HL-60/S4 treated with phorbol 12-myristate 13-acetate at 8.2 ng/mL for 4 days and 3 days (cell line): ENCODE data around the gene AKR1C2.
"Not testable (repeated sequence)": the region's sequence is repeated elsewhere in the genome, so short reads cannot be mapped to it uniquely, and the experiment has no call there.

Experiments
- in situ Hi-C: fragments of 300-500 bp; cut with MboI; formaldehyde crosslinking; loops from 2 replicates; pipeline ENCODE4 v1.15.0; 2022; ENCODE audit warnings: low sequenced_read_pairs

AKR1C2 gene

DNA sequence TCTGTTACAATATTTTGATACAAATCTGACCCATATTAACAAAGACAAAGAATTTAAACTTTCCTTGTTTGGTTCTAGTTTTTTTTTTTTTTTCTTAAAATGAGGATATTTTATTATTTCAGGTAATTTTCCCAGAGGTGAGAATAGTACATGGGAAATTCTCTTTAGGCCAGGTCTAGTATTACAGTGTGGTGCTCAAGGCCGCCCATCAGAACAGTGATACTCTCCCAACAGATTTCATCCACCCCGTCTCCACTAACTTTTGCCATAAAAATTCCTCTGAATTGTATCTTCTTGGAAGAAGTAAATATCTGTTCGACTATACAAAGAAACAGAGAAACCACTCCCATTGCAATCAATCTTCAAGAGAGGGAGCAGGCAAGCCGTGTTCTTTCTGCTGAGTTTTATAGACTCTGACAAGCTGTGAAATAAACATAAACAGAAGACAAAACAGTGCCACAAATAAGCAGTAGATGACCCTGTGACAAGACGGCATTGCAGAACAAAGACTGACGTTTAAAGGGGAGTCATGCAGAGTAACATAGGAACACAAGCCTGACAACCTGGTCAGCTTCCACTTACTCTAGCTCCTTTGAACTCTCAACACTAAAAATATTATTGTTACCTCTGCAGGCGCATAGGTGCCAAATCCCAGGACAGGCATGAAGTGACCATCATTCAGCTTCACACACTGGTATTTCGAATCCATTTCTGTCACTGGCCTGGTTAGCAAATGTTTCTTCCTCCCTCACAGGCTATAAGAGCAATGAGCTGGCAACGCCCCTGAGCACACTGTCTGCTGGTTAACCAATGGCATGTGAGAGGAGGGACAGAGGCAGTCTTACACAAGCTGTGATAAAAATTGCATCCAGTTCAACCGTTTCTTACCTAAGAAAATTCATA is at the start of gene AKR1C2:
Gene AKR1C2 (minus strand): TSS at position 731 of the 903 bp plus-strand sequence. CDS start 22 bp downstream, at position 709.
- in situ Hi-C loops, result not testable (repeated sequence)

DNA sequence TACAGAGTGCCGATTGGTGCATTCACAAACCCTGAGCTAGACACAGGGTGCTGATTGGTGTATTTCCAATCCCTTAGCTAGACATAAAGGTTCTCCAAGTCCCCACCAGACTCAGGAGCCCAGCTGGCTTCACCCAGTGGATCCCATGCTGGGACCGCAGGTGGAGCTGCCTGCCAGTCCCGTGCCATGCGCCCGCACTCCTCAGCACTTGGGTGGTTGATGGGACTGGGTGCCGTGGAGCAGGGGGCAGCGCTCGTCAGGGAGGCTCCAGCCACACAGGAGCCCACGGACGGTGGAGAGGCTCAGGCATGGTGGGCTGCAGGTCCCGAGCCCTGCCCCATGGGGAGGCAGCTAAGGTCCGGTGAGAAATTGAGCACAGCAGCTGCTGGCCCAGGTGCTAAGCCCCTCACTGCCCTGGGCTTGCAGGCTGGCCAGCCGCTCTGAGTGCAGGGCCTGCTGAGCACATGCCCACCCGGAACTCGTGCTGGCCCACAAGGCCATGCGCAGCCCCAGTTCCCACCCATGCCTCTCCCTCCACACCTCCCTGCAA is 49.4 kb upstream of the AKR1C2 start:
- in situ Hi-C loops, result not testable (repeated sequence)

DNA sequence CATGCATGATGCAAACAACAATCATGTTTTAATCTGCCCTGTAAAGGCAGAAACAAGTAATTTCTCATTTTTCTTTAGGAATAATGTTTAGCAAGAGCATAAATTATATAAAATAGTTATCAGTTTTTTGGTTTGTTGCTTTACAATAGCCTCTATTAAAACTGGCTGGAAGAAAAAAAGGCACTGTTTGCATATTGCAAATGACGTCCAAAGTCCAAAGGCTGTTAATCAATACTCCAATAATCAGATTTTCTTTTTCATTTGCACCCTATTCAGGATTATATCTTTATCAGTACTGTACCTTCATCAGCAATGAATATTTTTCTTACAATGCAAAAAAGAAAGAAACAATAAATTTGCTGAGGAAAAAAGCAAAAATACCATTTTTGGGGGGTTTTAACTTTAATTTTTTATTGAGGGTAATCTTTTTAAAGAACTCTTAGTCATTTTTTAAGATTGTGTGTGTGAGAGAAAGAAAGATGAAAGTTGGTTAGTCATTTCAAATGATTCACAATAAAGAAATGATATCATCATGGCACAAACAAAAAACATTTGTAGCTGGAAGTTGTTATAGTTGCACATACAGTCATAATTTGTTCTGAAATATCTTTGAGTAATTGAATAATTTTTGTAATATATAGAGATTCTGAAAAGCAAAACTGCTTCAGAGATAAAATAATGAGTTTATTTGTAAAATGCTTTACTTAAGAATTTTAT is 44.4 kb upstream of the AKR1C2 start:
- in situ Hi-C loops, result no loop called here

DNA sequence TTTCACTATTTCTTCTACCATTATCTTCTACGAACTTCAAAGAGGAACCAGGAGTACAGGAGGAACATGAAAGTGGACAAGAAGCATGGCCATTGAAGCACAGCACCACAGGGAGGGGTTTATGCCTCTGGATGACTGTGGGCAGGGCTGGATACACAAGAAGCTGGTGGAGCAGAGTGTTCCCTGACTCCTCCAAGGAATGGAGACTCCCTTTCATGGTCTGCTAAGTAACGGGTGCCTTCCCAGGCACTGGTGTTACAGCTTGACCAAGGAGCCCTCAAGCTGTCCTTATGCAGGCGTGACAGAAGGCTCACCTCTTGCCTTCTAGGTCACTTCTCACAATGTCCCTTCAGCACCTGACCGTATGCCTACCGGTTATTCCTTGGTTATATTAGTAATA is 43.4 kb upstream of the AKR1C2 start:
- in situ Hi-C loops, result not testable (repeated sequence)

DNA sequence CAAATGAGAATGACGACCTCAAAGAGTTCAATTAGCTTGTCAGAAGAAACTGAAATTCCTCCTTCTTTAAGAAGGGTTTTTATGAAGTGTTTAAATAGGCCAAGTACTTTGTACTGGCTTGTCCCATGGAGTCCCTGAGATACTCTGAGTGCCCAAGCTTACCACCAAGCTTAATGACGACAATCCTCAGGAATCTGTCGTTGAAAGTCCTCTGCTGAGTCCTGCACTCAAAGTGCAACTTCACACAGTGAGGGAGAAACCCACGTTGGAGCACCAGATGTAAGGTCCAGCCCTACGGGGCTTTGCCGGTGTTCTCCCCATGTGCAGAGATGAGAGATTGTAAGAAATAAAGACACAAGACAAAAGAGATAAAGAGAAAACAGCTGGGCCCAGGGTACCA is 42.8 kb upstream of the AKR1C2 start:
- in situ Hi-C loops, result no loop called here

DNA sequence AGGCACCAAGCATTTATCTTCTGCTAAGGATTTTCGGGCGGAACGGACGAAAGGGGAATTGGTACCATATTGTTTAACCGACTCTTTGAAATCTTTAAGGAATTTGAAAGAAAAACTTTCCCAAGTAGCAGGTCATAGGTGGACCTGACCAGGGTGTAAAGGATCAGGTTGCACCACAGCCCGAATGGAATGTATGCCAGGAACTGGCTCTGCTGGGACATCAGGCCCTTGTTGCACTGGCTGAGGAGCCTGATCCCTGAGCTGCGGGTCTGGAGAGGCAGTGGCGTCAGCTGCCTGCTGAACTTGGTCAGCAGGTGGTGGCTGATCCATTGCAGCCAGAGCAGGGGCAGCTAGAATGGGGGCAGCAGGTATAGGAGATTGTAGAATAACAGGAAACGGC is 41.4 kb upstream of the AKR1C2 start:
- in situ Hi-C loops, result no loop called here

DNA sequence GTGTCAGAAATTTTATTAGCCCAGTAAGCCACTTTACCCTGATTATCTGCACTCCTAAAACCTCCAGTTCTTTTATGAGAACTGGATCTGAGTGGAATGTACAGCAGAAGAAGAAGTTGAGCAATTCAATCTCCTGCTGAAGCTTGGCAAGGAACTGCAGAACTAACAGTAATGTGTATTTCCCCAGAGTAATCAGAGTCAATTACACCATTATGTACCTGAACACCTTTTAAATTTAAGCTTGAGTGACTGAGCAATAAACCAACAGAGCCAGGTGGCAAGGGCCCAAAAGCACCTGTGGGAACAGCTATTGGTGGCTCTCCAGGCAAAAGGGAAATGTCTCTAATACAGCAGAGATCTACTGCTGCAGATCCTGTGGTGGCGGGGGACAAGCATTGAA is 40.1 kb upstream of the AKR1C2 start:
- in situ Hi-C loops, result no loop called here

DNA sequence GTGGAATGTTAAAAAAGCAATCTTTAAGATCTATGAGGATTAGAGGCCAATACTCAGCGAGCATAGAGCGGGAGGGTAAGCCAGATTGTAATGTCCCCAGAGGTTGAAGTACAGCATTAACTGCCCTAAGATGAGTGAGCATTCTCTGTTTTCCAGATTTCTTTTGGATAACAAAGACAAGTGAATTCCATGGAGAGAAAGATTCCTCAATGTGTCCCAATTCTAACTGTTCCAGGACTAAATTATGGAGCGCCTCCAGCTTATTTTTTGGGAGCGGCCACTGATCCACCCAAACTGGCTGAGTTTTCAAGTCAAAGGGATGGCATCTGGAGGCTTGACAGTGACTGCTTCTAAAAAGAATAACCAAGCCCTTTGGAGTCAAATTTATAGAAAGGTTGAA is 39.3 kb upstream of the AKR1C2 start:
- in situ Hi-C loops, result no loop called here

DNA sequence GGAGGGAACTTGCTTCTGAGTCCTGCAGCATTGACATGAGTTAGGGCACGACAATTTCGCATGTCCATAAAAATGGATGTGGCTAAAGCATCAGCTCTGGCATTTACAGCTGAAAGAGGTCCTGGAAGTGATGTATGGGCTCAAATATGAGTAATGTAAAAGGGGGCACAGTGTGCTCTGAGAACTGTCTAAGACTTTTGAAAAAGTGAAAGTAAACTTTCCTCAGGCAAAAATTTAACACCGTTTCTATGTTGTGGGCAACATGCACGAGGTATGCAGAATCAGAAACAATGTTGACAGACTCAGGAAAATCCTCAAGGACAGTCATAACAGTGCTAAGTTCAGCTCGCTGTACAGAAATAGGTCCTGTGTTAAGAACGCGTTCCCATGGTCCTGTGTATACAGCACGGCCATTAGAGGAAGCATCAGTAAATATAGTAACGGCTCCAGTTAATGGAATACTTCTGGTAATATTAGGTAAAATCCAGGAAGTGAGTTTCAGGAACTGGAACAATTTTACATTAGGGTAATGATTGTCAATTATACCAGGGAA is 37.9 kb upstream of the AKR1C2 start:
- in situ Hi-C loops, result no loop called here

DNA sequence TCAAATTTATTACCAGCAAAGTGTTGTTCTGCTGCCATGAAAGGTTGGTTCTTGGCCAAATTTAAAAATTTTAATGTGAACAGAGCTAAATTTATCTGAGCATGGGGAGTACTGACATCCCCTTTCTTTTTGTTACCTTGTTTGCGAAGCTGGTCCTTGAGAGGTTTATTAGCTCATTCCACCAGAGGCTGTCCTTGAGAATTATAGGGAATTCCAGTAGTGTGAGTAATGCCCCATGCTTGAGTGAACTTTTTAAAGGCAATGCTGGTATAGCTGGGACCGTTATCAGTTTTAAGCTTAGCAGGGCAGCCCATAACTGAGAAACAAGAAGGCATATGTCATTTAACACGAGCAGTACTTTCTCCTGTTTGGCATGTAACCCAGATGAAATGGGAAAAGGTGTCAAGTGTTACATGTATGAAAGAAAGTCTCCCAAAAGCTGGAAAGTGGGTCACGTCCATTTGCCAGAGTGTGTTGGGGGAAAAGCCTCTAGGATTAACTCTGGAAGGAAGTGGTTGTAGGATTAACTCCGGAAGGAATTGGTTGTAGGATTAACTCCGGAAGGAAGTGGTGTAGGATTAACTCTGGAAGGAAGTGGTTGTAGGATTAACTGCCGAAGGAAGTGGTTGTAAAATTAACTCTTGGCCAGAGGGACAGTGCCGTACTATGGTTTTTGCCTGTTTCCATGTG is 37.3 kb upstream of the AKR1C2 start:
- in situ Hi-C loops, result no loop called here

DNA sequence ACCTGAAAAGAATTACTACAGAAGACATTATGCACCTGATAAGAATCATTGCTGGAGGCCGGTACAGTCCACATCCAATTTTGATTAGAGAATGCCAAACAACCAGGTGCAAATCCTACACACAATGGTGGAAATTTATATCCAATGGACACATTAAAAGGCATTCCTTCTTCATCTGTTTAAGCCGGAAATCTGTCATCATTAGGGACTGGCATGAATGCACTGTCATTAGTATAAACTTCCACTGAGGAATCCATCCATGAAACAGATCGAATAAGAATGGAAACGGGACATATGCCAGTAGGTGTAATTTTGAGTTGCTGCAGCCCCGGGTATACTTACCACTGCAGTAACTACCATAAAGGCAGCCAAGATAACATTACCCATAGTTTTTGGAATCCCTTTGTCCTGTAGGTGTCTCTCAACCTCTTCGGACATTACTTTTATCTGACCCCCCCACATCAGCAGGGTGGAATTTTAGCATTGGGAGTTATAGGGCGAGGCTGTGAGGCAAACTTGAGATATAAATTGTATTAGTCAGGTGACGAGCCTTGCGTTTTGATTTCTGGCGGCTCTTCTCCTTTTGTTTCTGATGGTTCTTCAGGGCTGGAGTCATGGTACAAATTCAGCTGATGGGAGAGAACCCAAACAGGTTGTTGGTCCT is 36.5 kb upstream of the AKR1C2 start:
- in situ Hi-C loops, result no loop called here

DNA sequence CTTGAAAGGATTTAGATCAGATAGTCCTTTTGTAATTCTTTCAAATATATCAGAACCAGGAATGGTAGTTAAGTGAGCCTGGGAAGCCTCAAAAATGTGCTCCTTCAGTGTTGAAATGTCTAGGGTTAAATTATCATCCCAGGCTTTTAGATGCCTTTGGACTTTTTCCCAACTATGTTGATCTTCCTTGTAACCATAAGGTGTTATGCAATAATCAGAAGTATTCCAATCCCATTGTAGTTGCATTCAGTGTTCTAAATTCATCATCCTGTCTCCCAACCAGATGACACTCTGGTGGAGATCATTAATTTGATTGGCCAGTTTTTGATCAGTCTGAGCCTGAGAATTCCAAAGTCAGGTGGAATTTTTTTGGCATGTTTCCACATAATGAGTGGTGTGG is 35.1 kb upstream of the AKR1C2 start:
- in situ Hi-C loops, result no loop called here

DNA sequence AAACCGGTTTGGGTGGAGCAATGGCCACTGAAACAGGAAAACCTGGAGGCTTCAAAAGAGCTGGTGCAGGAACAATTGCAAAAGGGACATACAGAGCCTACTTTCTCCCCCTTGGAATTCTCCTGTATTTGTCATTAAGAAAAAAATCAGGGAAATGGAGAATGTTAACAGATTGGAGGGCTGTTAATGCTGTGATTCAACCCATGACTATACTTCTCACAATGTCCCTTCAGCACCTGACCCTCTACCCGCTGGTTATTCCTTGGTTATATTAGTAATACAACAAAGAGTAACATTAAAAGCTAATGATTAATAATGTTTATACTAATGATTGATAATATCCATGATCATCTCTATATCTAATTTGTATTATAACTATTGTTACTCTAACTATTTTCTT is 34.4 kb upstream of the AKR1C2 start:
- in situ Hi-C loops, result no loop called here

DNA sequence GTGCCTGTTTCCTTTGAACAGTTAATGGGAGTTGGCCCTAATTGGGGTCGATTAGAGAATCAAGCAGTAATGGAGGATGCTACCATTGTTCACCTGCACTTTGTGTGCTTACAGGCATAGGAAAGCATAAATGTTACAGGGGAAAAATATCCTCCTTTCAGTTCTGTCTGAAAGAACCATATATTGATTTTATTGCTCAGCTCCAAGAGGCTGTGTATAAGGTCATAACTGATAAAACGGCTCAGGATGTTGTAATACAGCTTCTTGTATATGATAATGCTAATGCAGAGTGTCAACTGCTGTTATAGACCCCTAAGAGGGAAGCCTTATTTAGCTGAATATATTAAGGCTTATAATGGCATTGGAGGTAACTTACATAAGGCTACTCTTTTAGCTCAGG is 32.9 kb upstream of the AKR1C2 start:
- in situ Hi-C loops, result no loop called here

DNA sequence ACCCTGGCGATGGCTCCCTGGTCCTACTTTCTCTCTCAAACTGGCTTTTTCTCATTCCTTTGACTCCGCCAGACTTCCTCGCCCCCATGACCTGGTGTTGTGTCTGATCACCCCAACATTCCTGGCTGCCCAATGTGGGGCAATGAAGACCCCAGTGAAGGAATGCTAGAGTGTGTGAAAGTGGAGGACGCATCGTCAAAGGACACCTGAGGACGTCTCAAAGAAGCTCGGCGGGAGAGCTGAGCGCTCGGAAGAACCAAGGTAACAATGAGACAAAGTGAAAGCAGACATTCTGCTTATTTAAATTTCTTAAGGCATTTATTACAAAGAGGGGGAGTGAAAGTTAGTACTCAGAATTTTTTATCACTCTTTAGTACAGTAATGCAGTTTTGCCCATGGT is 31.7 kb upstream of the AKR1C2 start:
- in situ Hi-C loops, result no loop called here

DNA sequence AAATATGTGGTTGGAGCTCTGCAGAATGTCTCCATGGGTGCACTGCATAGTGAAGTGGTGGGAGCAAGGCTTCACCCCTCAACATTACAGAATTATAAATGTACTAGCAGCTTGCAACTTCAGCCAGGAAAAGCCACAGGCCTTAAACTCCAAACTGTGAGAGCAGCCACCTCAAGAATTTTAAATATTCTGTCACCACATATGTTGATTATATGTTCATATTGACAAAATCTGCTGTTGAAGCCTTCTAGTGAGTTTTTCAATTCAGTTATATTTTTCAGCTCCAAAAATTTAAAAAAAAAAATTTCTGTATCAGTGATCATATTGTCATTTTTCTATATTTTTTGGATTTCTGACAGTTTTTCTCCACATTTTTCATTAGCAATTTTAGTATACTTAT is 30.9 kb upstream of the AKR1C2 start:
- in situ Hi-C loops, result no loop called here

DNA sequence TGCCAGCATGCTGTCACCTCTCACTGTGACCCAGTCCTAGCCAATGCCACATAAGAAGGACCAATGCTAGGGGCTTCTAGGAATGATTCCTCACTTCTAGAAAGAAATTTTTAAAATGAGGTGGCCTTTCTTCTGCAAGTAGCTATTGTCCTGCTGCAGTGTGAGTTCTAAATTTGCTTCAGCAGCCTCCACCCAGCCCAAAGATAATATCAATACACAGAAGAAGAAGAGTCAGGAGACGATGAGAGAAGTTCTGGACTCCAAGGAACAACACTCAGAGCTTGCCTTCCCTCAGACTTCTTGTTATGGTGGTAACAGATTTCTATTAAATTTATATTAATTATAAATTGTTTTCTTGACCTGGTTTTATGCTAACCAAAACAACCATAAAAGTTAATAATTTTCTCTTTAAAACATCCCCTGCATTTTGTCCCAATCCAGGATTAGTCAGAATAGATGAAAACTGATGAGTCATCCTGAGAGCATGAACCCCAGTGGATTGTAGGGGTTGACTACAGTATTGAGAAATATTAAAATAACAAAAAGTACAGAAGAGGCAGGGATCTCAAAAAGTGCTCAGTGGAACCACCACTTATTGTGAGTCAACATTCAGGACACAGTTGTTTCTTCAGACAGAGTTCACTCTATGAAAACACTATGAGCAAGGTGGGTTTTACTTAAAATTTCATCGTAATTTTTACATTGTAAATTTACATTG is 29.6 kb upstream of the AKR1C2 start:
- in situ Hi-C loops, result no loop called here

DNA sequence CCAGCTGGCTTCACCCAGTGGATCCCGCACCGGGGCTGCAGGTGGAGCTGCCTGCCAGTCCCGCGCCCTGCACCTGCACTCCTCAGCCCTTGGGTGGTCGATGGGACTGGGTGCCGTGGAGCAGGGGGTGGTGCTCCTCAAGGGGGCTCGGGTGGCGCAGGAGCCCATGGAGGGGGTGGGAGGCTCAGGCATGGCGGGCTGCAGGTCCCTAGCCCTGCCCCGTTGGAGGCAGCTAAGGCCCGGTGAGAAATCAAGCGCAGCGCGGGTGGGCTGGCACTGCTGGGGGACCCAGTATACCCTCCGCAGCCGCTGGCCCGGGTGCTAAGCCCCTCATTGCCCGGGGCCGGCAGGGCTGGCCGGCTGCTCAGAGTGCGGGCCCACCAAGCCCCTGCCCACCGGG is 28.8 kb upstream of the AKR1C2 start:
- in situ Hi-C loops, result not testable (repeated sequence)

DNA sequence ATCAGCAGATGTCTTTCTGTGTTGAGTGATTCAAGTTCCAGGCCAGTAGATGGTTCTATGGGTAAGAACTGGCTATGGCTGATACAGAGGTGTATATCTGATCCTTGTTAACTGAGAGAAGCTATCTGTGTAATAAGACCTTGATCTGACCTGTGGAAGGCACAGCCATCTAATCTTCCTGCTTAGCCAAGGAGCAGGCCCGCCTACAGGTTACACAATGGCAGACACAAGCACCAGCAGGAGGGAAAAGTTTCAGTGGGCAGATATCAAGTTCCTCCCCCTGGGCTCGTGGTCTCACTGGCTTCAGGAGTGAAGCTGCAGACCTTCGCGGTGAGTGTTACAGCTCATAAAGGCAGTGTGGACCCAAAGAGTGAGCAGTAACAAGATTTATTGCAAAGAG is 27.9 kb upstream of the AKR1C2 start:
- in situ Hi-C loops, result not testable (repeated sequence)

DNA sequence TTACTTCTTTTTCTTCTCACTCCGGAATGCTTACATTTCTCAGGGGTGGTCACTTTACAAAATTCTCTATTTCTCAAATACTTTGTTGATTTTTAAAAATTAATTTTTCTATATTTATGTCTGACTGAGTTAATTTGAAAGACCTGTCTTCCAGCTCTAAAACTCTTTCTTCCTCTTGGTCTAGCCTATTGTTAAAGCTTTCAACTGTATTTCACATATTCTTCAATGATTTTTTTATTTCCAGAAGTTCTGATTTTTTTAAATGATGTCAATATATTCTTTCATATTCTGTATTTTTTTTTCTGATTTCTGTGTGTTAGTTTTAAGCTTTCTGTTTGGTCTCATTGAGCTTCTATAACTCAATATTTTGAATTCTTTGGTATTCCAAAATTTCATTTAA is 27.3 kb upstream of the AKR1C2 start:
- in situ Hi-C loops, result no loop called here
